Calu3 (cell line): ENCODE data around the gene NINJ1. TPM values are rescaled to one million over a fixed set of nuclear protein-coding genes. Genes with fewer than 3 reads are reported as not detected.

Experiments
- BruUV-seq: library from RNA; stranded (reverse); fragments of 400-500 nt; replicated peaks from 2 replicates; lab custom pipeline; 2021; lab: Mats Ljungman, UMichigan
- CTCF ChIA-PET: fragments of 300-600 bp; sonication (Branson Sonifier 250); formaldehyde crosslinking; loops from one replicate; lab custom pipeline; 2022; ENCODE audit warnings: antibody characterized with exemption; lab: Charles Lee
- DNase-seq: peaks from one replicate; pipeline ENCODE4 v3.0.0; 2022
- H3K27ac Mint-ChIP-seq: one replicate; pipeline ENCODE4 v1.8.0; 2022; ENCODE audit warnings: mixed read lengths; ENCODE audit not compliant: unreplicated experiment
- H3K27me3 Mint-ChIP-seq: one replicate; pipeline ENCODE4 v1.8.0; 2022; ENCODE audit warnings: mixed read lengths; ENCODE audit not compliant: unreplicated experiment
- H3K36me3 Mint-ChIP-seq: one replicate; pipeline ENCODE4 v1.8.0; 2022; ENCODE audit warnings: mild to moderate bottlenecking, moderate library complexity, mixed read lengths; ENCODE audit not compliant: insufficient read depth, unreplicated experiment
- H3K4me1 Mint-ChIP-seq: one replicate; pipeline ENCODE4 v1.8.0; 2022; ENCODE audit warnings: mild to moderate bottlenecking, low read depth, mixed read lengths; ENCODE audit not compliant: unreplicated experiment
- H3K4me3 Mint-ChIP-seq: one replicate; pipeline ENCODE4 v1.8.0; 2022; ENCODE audit warnings: mild to moderate bottlenecking, low read depth, moderate library complexity, mixed read lengths; ENCODE audit not compliant: unreplicated experiment
- H3K9me3 Mint-ChIP-seq: one replicate; pipeline ENCODE4 v1.8.0; 2022; ENCODE audit warnings: low read depth, mixed read lengths; ENCODE audit not compliant: unreplicated experiment
- intact Hi-C: fragments of 100-400 bp; cut with micrococcal nuclease; formaldehyde crosslinking; loops from one replicate; pipeline ENCODE4 v1.10.0; 2022; ENCODE audit not compliant: unreplicated experiment
- total RNA-seq: library from RNA; stranded (reverse); gene quantifications from 2 replicates; pipeline ENCODE4 v1.2.3, GENCODE V29; 2022
- TF ChIP-seq, protein P1 (sequence below): fragments of 200-600 bp; IDR thresholded peaks from one replicate; pipeline ENCODE4 v1.8.0; 2022; ENCODE audit warnings: antibody characterized with exemption; ENCODE audit not compliant: unreplicated experiment

Gene NINJ1
- total RNA-seq, 1 experiment from 2014 or later = 12.6 TPM

- CTCF ChIA-PET = interaction anchor here (0.6 kb wide), 1 partner anchor 10 kb away, joined by 3 read pairs; no protein-coding TSS in a partner anchor
Observed at GRCh38 chr9:93167185-93167584, 33.1 kb upstream of the NINJ1 start.

DNA sequence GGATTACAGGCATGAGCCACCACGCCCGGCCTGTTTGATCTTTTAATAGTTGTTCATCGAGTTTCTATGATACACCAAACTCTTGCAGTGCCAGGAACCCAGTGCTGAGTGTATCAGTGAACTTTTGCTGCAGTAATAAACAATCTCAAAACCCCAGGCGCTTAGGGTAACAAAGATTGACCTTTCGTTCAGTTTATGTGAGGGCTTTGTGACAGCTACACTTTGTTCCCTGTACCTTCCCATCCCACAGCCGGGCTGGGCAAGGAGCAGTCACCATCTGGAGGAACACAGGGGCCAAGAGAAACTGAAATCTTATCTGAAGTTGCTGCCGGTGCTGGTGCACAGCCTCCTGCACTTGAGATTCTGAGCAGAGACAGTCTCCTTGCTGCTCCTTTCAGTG is 32.6 kb upstream of the NINJ1 start:
- H3K27ac Mint-ChIP-seq = no peak overlapping the region
- H3K36me3 Mint-ChIP-seq = no peaks in the 10 kb centered on the region
- no peaks in the 10 kb centered on the region for H3K27me3 Mint-ChIP-seq
- H3K9me3 Mint-ChIP-seq = no peaks in the 10 kb centered on the region
- CTCF ChIA-PET = no interaction called here
- intact Hi-C loops = no loop called here
- TF ChIP-seq, protein P1, sequence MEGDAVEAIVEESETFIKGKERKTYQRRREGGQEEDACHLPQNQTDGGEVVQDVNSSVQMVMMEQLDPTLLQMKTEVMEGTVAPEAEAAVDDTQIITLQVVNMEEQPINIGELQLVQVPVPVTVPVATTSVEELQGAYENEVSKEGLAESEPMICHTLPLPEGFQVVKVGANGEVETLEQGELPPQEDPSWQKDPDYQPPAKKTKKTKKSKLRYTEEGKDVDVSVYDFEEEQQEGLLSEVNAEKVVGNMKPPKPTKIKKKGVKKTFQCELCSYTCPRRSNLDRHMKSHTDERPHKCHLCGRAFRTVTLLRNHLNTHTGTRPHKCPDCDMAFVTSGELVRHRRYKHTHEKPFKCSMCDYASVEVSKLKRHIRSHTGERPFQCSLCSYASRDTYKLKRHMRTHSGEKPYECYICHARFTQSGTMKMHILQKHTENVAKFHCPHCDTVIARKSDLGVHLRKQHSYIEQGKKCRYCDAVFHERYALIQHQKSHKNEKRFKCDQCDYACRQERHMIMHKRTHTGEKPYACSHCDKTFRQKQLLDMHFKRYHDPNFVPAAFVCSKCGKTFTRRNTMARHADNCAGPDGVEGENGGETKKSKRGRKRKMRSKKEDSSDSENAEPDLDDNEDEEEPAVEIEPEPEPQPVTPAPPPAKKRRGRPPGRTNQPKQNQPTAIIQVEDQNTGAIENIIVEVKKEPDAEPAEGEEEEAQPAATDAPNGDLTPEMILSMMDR = no peak
- no TSS peak for BruUV-seq
- no peak for DNase-seq
- no peaks in the 10 kb centered on the region for H3K4me1 Mint-ChIP-seq
- H3K4me3 Mint-ChIP-seq = no peak overlapping the region

More at GRCh38 chr9:93167185-93167584, 33.1 kb upstream of the NINJ1 start:
- H3K9me3 Mint-ChIP-seq = no peaks in the 10 kb centered on the region
- no peak overlapping the region for H3K4me3 Mint-ChIP-seq
- H3K36me3 Mint-ChIP-seq = no peaks in the 10 kb centered on the region
- no peaks in the 10 kb centered on the region for H3K4me1 Mint-ChIP-seq
- no peak for DNase-seq
- TF ChIP-seq, protein P1 = no peak
- BruUV-seq = no TSS peak
- H3K27me3 Mint-ChIP-seq = no peaks in the 10 kb centered on the region
- intact Hi-C loops = no loop called here
- no peak overlapping the region for H3K27ac Mint-ChIP-seq

DNA sequence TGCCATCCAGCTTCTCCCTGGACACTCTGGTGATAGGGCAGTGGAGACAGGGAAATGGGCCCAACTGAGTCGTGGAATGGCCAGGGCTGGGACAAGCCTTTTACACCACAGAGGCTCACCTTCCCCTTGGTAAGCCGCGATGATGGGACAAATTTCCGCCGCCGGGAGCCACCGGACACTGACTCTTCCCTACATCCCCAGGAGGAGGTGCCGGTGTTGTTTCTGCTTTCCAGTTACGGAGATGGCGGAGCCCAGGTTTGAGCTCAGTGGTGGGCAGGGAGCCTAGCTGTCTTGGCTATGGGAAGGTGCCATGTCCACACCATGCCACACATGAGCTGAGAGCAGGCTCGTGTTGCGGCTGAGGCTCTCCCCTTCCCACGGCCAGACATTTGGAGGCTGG is 30.0 kb upstream of the NINJ1 start:
- no peak overlapping the region for H3K27ac Mint-ChIP-seq
- H3K4me1 Mint-ChIP-seq = no peaks in the 10 kb centered on the region
- DNase-seq = no peak
- H3K27me3 Mint-ChIP-seq = no peaks in the 10 kb centered on the region
- BruUV-seq = no TSS peak
- H3K9me3 Mint-ChIP-seq = no peaks in the 10 kb centered on the region
- H3K4me3 Mint-ChIP-seq = no peak overlapping the region
- TF ChIP-seq, protein P1 = no peak
- no peaks in the 10 kb centered on the region for H3K36me3 Mint-ChIP-seq
- intact Hi-C loops = no loop called here
- CTCF ChIA-PET = no interaction called here

- no peak overlapping the region for H3K4me3 Mint-ChIP-seq
Observed at GRCh38 chr9:93161786-93162562, 27.9 kb upstream of the NINJ1 start.

More at GRCh38 chr9:93161786-93162562, 27.9 kb upstream of the NINJ1 start:
- intact Hi-C loops = loop anchor here (2.0 kb wide), 1 partner anchor 141 kb away; no protein-coding TSS in a partner anchor
- H3K27me3 Mint-ChIP-seq = no peaks in the 10 kb centered on the region
- H3K9me3 Mint-ChIP-seq = no peaks in the 10 kb centered on the region
- H3K27ac Mint-ChIP-seq = no peak overlapping the region
- TF ChIP-seq, protein P1 = no peak
- no peaks in the 10 kb centered on the region for H3K4me1 Mint-ChIP-seq
- CTCF ChIA-PET = no interaction called here
- DNase-seq = no peak
- no peaks in the 10 kb centered on the region for H3K36me3 Mint-ChIP-seq
- no TSS peak for BruUV-seq
